Stomach (tissue), 4 donors: ENCODE data around the gene CEP152.

Experiments
- CTCF ChIP-seq, 7 experiments: fragments of 450-650 bp in 4 of 7; fragments of 200-600 bp in 3 of 7; sonication (generic) in 3 of 7; IDR thresholded peaks; one replicate each; pipeline ENCODE4 v1.5.1; 2016 to 2019; ENCODE audit warnings: antibody characterized with exemption in 7 of 7, control low read depth in 2 of 7, mild to moderate bottlenecking in 1 of 7
- EP300 ChIP-seq: sonication (generic); formaldehyde crosslinking; IDR thresholded peaks from one replicate; pipeline ENCODE4 v1.6.1; 2017; ENCODE audit warnings: antibody characterized with exemption
- POLR2AphosphoS5 ChIP-seq, 3 donors: sonication (generic); formaldehyde crosslinking; IDR thresholded peaks; one replicate each; pipeline ENCODE4 v1.6.1; 2016; ENCODE audit warnings: antibody characterized with exemption in 3 of 3

- TF ChIP-seq CTCF (IDR thresholded peaks at IDR 0.05): no peak
- TF ChIP-seq POLR2AphosphoS5 (IDR thresholded peaks at IDR 0.05): no peak
- TF ChIP-seq EP300: no peak
Observed at GRCh38 chr15:48781481-48782081, 29.3 kb downstream of the CEP152 start.
